ENCODE measurements around the gene ECE2.
"Not testable (repeated sequence)": the region's sequence is repeated elsewhere in the genome, so short reads cannot be mapped to it uniquely, and the experiment has no call there.

Gene ECE2

GRCh38 chr3:184337399-184337714 lies 61.5 kb downstream of the ECE2 start, which contains the start of gene FAM131A:
FAM131A (plus strand) TSS chr3:184337600; CDS start chr3:184337631, 31 bp downstream.
- DNase-seq = no peak

- DNase-seq = no peak
Measured at GRCh38 chr3:184337981-184338380, 62.2 kb downstream of the ECE2 start.

GRCh38 chr3:184338511-184338945 lies 62.7 kb downstream of the ECE2 start:
- DNase-seq = peak; percentile 41

GRCh38 chr3:184339001-184339400 lies 63.2 kb downstream of the ECE2 start:
- DNase-seq = no peak

- not testable (repeated sequence) for DNase-seq
Measured at GRCh38 chr3:184339451-184340135, 63.8 kb downstream of the ECE2 start.

GRCh38 chr3:184341925-184342324 lies 66.1 kb downstream of the ECE2 start:
- no peak for DNase-seq

Measured in fibroblast of skin of back (primary cell).